ENCODE data around the gene DAPK1.

The DAPK1 gene

DNA sequence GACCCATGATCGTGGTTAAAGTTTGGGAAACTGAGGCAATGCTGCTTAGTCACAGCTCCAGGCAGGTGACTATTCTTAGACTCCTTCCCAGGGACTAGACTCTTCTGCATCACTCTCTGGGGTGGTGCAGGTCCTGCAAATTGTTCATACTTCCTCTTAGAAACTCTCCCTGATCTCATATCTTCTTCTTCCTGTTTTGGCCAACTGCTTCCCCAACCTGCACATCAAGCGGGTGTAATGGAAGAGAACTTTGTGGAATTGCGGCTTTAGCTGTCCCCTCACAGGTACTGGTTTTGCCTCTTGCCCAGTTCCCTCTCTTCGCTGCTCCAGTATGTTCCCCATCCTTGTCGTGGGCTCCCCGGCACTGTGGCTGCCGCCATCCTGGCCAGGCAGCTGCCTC, 116.7 kb downstream of the DAPK1 start:
- no peak for TF ChIP-seq TAF1 (IDR thresholded peaks at IDR 0.05; ENCODE audit: low read depth)
- TF ChIP-seq, protein P1, sequence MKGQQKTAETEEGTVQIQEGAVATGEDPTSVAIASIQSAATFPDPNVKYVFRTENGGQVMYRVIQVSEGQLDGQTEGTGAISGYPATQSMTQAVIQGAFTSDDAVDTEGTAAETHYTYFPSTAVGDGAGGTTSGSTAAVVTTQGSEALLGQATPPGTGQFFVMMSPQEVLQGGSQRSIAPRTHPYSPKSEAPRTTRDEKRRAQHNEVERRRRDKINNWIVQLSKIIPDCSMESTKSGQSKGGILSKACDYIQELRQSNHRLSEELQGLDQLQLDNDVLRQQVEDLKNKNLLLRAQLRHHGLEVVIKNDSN (IDR thresholded peaks at IDR 0.05) = no peak
- TF ChIP-seq CREB1 (IDR thresholded peaks at IDR 0.05; ENCODE audit: low read depth) = no peak
- no peak for TF ChIP-seq NFIC (IDR thresholded peaks at IDR 0.05)

DNA sequence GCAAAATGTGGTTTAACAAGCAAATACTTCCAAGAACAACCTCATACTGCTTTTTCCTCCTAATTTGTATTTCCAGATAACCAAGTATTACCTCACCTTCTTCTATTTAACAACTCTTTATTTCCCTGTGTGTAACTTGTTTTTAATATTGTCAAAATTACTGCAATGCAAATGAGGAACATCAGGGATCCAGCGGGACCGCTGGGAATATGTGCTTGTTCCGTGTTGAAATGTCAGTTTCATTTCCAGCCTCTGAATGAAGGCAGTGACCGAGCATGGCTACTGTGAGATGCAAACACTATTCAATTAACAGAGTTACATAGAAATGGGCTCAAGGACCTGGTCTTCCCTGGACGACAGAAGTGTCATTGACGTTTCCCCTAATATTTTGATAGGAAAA, 117.5 kb downstream of the DAPK1 start:
- TF ChIP-seq EP300 (IDR thresholded peaks at IDR 0.05; ENCODE audit: borderline replicate concordance) = no peak
- TF ChIP-seq, protein P2, sequence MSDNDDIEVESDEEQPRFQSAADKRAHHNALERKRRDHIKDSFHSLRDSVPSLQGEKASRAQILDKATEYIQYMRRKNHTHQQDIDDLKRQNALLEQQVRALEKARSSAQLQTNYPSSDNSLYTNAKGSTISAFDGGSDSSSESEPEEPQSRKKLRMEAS (IDR thresholded peaks at IDR 0.05) = no peak
- TF ChIP-seq, protein P3, sequence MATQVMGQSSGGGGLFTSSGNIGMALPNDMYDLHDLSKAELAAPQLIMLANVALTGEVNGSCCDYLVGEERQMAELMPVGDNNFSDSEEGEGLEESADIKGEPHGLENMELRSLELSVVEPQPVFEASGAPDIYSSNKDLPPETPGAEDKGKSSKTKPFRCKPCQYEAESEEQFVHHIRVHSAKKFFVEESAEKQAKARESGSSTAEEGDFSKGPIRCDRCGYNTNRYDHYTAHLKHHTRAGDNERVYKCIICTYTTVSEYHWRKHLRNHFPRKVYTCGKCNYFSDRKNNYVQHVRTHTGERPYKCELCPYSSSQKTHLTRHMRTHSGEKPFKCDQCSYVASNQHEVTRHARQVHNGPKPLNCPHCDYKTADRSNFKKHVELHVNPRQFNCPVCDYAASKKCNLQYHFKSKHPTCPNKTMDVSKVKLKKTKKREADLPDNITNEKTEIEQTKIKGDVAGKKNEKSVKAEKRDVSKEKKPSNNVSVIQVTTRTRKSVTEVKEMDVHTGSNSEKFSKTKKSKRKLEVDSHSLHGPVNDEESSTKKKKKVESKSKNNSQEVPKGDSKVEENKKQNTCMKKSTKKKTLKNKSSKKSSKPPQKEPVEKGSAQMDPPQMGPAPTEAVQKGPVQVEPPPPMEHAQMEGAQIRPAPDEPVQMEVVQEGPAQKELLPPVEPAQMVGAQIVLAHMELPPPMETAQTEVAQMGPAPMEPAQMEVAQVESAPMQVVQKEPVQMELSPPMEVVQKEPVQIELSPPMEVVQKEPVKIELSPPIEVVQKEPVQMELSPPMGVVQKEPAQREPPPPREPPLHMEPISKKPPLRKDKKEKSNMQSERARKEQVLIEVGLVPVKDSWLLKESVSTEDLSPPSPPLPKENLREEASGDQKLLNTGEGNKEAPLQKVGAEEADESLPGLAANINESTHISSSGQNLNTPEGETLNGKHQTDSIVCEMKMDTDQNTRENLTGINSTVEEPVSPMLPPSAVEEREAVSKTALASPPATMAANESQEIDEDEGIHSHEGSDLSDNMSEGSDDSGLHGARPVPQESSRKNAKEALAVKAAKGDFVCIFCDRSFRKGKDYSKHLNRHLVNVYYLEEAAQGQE (IDR thresholded peaks at IDR 0.05; ENCODE audit: low read depth) = no peak
- TF ChIP-seq YY1 (IDR thresholded peaks at IDR 0.05; ENCODE audit: low read depth) = no peak
- no peak for TF ChIP-seq TAF1 (IDR thresholded peaks at IDR 0.05; ENCODE audit: low read depth)
- no peak for TF ChIP-seq RAD21 (IDR thresholded peaks at IDR 0.05; ENCODE audit: low read depth)
- TF ChIP-seq CREB1 (IDR thresholded peaks at IDR 0.05; ENCODE audit: low read depth) = no peak
- TF ChIP-seq TEAD4 (IDR thresholded peaks at IDR 0.05) = no peak
- TF ChIP-seq CEBPB (IDR thresholded peaks at IDR 0.05) = no peak
- TF ChIP-seq NFIC (IDR thresholded peaks at IDR 0.05) = no peak
- no peak for TF ChIP-seq EGR1 (IDR thresholded peaks at IDR 0.05)
- no peak for TF ChIP-seq FOXM1 (IDR thresholded peaks at IDR 0.05; ENCODE audit: borderline replicate concordance, low read depth)
- no peak for TF ChIP-seq TCF12 (IDR thresholded peaks at IDR 0.05; ENCODE audit: low read depth)
- TF ChIP-seq, protein P1 (IDR thresholded peaks at IDR 0.05) = no peak
- no peak for TF ChIP-seq ZBTB7A (IDR thresholded peaks at IDR 0.05; ENCODE audit: low read depth)

DNA sequence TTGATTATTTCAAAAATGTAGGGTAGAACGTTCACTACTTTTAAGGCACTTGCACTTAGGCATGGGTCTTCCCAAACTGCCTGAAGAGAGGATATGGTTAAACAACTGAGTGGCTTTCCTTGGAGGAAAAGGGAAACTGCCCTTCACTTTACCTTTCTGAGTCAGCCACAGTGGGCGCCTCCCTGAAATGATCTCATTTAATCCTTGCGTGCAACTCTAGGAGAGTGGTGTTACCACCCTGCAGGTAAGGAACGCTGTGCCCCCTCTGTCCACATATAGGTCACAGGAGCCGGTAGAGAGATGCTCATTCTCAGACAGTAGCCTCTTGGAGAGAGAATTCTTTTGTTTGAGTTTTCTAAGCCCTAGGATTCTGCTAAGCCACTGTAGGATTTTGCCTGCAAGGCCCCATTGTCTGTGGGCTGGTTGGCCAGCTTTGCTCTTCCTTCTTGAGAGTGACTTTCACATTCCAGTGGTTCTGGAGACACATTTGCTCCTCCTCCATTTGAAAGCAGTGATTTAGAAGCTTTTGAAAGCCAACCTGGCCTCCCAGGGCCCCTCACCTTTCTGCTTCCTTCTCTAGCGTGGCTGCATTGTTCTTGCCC, 118.0 kb downstream of the DAPK1 start:
- no peak for TF ChIP-seq EGR1 (IDR thresholded peaks at IDR 0.05)
- no peak for TF ChIP-seq EP300 (IDR thresholded peaks at IDR 0.05; ENCODE audit: borderline replicate concordance)
- TF ChIP-seq FOXM1 (IDR thresholded peaks at IDR 0.05; ENCODE audit: borderline replicate concordance, low read depth) = no peak
- TF ChIP-seq TEAD4 (IDR thresholded peaks at IDR 0.05) = no peak
- no peak for TF ChIP-seq NFIC (IDR thresholded peaks at IDR 0.05)
- no peak for TF ChIP-seq CEBPB (IDR thresholded peaks at IDR 0.05)
- TF ChIP-seq ZBTB7A (IDR thresholded peaks at IDR 0.05; ENCODE audit: low read depth) = no peak
- TF ChIP-seq, protein P3 (IDR thresholded peaks at IDR 0.05; ENCODE audit: low read depth) = no peak
- TF ChIP-seq TAF1 (IDR thresholded peaks at IDR 0.05; ENCODE audit: low read depth) = no peak
- TF ChIP-seq YY1 (IDR thresholded peaks at IDR 0.05; ENCODE audit: low read depth) = no peak
- no peak for TF ChIP-seq CREB1 (IDR thresholded peaks at IDR 0.05; ENCODE audit: low read depth)
- no peak for TF ChIP-seq TCF12 (IDR thresholded peaks at IDR 0.05; ENCODE audit: low read depth)
- TF ChIP-seq, protein P1 (IDR thresholded peaks at IDR 0.05) = no peak
- no peak for TF ChIP-seq RAD21 (IDR thresholded peaks at IDR 0.05; ENCODE audit: low read depth)
- TF ChIP-seq, protein P2 (IDR thresholded peaks at IDR 0.05) = no peak

DNA sequence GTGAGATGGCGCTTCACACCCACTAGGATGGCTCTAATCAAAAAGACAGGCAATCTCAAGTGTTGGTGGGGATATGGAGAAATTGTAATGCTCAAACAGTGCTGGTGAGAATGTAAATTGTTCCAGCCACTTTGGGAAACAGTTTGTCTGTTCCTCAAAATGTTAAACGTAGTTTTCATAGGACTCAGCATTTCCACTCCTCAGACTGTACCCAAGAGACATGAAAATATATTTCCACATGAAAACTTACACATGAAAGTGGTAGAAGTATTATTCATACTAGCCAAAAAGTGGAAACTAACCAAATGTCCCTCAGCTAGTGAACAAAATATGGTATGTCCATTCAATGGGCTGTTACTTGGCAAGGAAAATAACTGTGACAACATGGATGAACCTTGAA, 120.6 kb downstream of the DAPK1 start:
- TF ChIP-seq TEAD4 (IDR thresholded peaks at IDR 0.05) (no peak), RAD21 (IDR thresholded peaks at IDR 0.05; ENCODE audit: low read depth) (no peak), NFIC (IDR thresholded peaks at IDR 0.05) (no peak), EP300 (IDR thresholded peaks at IDR 0.05; ENCODE audit: borderline replicate concordance) (no peak), ZBTB7A (IDR thresholded peaks at IDR 0.05; ENCODE audit: low read depth) (no peak), CEBPB (IDR thresholded peaks at IDR 0.05) (no peak)
- TF ChIP-seq, protein P3 (IDR thresholded peaks at IDR 0.05; ENCODE audit: low read depth) = no peak
- TF ChIP-seq, protein P1 (IDR thresholded peaks at IDR 0.05) = no peak
- TF ChIP-seq, protein P2 (IDR thresholded peaks at IDR 0.05) = no peak

Measured in Ishikawa (cell line).